Neural cell (in vitro differentiated cells): ENCODE data around the gene METAP1D. TPM values are rescaled to one million over a fixed set of nuclear protein-coding genes. Genes with fewer than 3 reads are reported as not detected.
"Not testable (repeated sequence)": the region's sequence is repeated elsewhere in the genome, so short reads cannot be mapped to it uniquely, and the experiment has no call there.

ENCODE experiments used
- H2AFZ ChIP-seq: fragments of 200-600, 300-800 bp; sonication (generic), shearing (Covaris generic); 2 replicates; pipeline ENCODE4 v1.6.0; 2014; ENCODE audit warnings: low read depth, mild to moderate bottlenecking, antibody characterized with exemption, low read length, moderate library complexity
- H3F3A ChIP-seq: fragments of 200-600 bp; shearing (Covaris generic); 2 replicates; pipeline ENCODE4 v1.6.1; 2016; ENCODE audit warnings: mild to moderate bottlenecking, moderate library complexity, mixed read lengths, antibody characterized with exemption, low read length; ENCODE audit not compliant: insufficient read depth, poor library complexity, severe bottlenecking
- H3K27ac ChIP-seq: fragments of 200-600, 300-800 bp; sonication (generic), shearing (Covaris generic); 2 replicates; pipeline ENCODE4 v1.5.1; 2014; ENCODE audit warnings: mild to moderate bottlenecking, low read length, moderate library complexity
- H3K27me3 ChIP-seq: fragments of 300-800, 200-600 bp; sonication (generic), shearing (Covaris generic); 2 replicates; pipeline ENCODE4 v1.6.0; 2014; ENCODE audit warnings: mild to moderate bottlenecking, low read depth, low read length, moderate library complexity; ENCODE audit not compliant: insufficient read depth
- H3K36me3 ChIP-seq: fragments of 300-800, 200-600 bp; sonication (generic), shearing (Covaris generic); 2 replicates; pipeline ENCODE4 v1.5.1; 2014; ENCODE audit warnings: mild to moderate bottlenecking, antibody characterized with exemption, low read length, moderate library complexity; ENCODE audit not compliant: insufficient read depth
- H3K4me2 ChIP-seq: fragments of 300-800, 200-600 bp; sonication (generic), shearing (Covaris generic); 2 replicates; pipeline ENCODE4 v1.6.0; 2014; ENCODE audit warnings: mild to moderate bottlenecking, low read length
- H3K4me3 ChIP-seq: fragments of 300-800, 200-600 bp; sonication (generic), shearing (Covaris generic); 2 replicates; pipeline ENCODE4 v1.5.1; 2014; ENCODE audit warnings: mild to moderate bottlenecking, low read length, moderate library complexity
- H3K79me2 ChIP-seq: fragments of 200-600 bp; shearing (Covaris generic); replicated peaks from 2 replicates; pipeline ENCODE4 v1.6.0; 2014; ENCODE audit warnings: mild to moderate bottlenecking, low read length, moderate library complexity; ENCODE audit not compliant: insufficient read depth
- H3K9ac ChIP-seq: fragments of 300-800, 200-600 bp; sonication (generic), shearing (Covaris generic); 2 replicates; pipeline ENCODE4 v1.6.1; 2016; ENCODE audit warnings: mild to moderate bottlenecking, low read length, mixed read lengths
- H3K9me2 ChIP-seq: fragments of 200-600 bp; shearing (Covaris generic); 2 replicates; pipeline ENCODE4 v1.6.1; 2016; ENCODE audit warnings: mild to moderate bottlenecking, low read length, mixed read lengths; ENCODE audit not compliant: insufficient read depth
- H3K9me3 ChIP-seq: fragments of 200-600, 300-800 bp; sonication (generic), shearing (Covaris generic); 2 replicates; pipeline ENCODE4 v1.6.1; 2016; ENCODE audit warnings: mild to moderate bottlenecking, mixed run types, low read length, moderate library complexity, mixed read lengths
- H4K20me1 ChIP-seq: fragments of 200-600 bp; shearing (Covaris generic); 2 replicates; pipeline ENCODE4 v1.6.1; 2016; ENCODE audit warnings: mild to moderate bottlenecking, mixed run types; ENCODE audit not compliant: insufficient read depth
- EP300 ChIP-seq: fragments of 450-650 bp; conservative IDR thresholded peaks from 2 replicates; pipeline ENCODE4 v1.6.1; 2014; ENCODE audit warnings: antibody characterized with exemption, mild to moderate bottlenecking, moderate library complexity; ENCODE audit not compliant: poor library complexity, severe bottlenecking
- EZH2 ChIP-seq: fragments of 200-600, 300-800 bp; shearing (Covaris generic), sonication (generic); IDR thresholded peaks from 2 replicates; pipeline ENCODE4 v1.6.1; 2014; ENCODE audit warnings: antibody characterized with exemption, low read length, borderline replicate concordance, mild to moderate bottlenecking; ENCODE audit not compliant: insufficient read depth, poor library complexity, severe bottlenecking
- MXI1 ChIP-seq: fragments of 450-650 bp; conservative IDR thresholded peaks from 2 replicates; pipeline ENCODE4 v1.6.1; 2014; ENCODE audit warnings: antibody characterized with exemption, mild to moderate bottlenecking; ENCODE audit not compliant: poor library complexity, severe bottlenecking
- RAD21 ChIP-seq: fragments of 450-650 bp; conservative IDR thresholded peaks from 2 replicates; pipeline ENCODE4 v1.6.1; 2014; ENCODE audit warnings: antibody characterized with exemption, mild to moderate bottlenecking, moderate library complexity
- SMC3 ChIP-seq: fragments of 450-650 bp; conservative IDR thresholded peaks from 2 replicates; pipeline ENCODE4 v1.6.1; 2014; ENCODE audit warnings: antibody characterized with exemption, mild to moderate bottlenecking, moderate library complexity; ENCODE audit not compliant: poor library complexity
- polyA plus RNA-seq: library from polyadenylated mRNA; depleted of rRNA; stranded (reverse); fragments of >200 nt; gene quantifications from 2 replicates; pipeline ENCODE4 v1.2.3, GENCODE V29; 2014
- TF ChIP-seq, protein P1 (sequence below): IDR thresholded peaks from 2 replicates; pipeline ENCODE4 v1.6.1; 2012; ENCODE audit warnings: borderline replicate concordance
- TF ChIP-seq, protein P2 (sequence below): fragments of 450-650 bp; IDR thresholded peaks from 2 replicates; pipeline ENCODE4 v1.5.1; 2014; ENCODE audit warnings: antibody characterized with exemption, mild to moderate bottlenecking, moderate library complexity; ENCODE audit not compliant: poor library complexity, severe bottlenecking

METAP1D gene
- polyA plus RNA-seq, 1 donor from 2014 or later = 5.4 TPM

DNA sequence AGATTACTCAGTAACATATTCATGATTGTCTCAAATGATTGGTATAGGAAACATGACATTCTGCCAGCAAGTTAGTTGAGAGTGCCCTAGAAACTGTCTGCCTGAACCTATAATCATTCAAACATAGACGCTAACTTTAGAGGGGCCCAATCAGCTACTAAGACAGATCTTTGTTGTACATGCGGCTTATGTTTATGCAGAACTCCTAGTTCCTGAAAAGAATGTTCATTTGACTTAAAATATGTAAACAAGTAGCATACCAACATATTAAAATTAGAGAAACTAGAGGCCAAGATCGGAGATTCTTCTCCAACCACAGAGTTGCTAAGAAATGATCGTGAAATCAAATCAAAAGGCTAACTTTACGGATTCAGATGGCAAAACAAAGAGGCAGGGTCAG is 4.2 kb upstream of the METAP1D start:
- H3K9ac ChIP-seq = no peak overlapping the region
- H3K27ac ChIP-seq = no peak overlapping the region
- no peak overlapping the region for H3K4me2 ChIP-seq

DNA sequence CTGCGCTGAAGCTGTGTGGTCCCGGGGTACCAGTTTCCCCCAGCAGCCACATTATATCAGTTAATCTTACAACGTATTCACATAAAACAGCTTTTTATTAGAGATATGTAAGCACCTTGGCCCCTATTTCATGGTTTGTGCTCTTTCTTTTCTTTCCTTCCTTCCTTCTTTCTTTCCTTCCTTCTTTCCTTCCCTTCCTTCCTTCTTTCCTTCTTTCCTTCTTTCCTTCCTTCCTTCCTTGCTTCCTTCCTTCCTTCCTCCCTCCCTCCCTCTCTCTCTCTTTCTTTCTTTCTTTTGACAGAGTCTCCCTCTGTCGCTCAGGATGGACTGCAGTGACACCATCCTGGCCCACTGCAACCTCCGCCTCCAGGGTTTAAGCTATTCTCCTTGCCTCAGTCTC is 3.7 kb upstream of the METAP1D start:
- Histone ChIP-seq H4K20me1 (no peaks in the 10 kb centered on the region), H3K9ac (no peak overlapping the region), H3K4me3 (no peak overlapping the region), H2AFZ (no peak overlapping the region), H3K36me3 (no peaks in the 10 kb centered on the region), H3K79me2 (no peaks in the 10 kb centered on the region), H3K9me3 (no peaks in the 10 kb centered on the region), H3K4me2 (no peak overlapping the region), H3K9me2 (no peaks in the 10 kb centered on the region), H3K27ac (no peak overlapping the region), H3K27me3 (no peaks in the 10 kb centered on the region), H3F3A (no peaks in the 10 kb centered on the region)
- no peak for TF ChIP-seq EZH2
- TF ChIP-seq RAD21 = no peak
- TF ChIP-seq, protein P1, sequence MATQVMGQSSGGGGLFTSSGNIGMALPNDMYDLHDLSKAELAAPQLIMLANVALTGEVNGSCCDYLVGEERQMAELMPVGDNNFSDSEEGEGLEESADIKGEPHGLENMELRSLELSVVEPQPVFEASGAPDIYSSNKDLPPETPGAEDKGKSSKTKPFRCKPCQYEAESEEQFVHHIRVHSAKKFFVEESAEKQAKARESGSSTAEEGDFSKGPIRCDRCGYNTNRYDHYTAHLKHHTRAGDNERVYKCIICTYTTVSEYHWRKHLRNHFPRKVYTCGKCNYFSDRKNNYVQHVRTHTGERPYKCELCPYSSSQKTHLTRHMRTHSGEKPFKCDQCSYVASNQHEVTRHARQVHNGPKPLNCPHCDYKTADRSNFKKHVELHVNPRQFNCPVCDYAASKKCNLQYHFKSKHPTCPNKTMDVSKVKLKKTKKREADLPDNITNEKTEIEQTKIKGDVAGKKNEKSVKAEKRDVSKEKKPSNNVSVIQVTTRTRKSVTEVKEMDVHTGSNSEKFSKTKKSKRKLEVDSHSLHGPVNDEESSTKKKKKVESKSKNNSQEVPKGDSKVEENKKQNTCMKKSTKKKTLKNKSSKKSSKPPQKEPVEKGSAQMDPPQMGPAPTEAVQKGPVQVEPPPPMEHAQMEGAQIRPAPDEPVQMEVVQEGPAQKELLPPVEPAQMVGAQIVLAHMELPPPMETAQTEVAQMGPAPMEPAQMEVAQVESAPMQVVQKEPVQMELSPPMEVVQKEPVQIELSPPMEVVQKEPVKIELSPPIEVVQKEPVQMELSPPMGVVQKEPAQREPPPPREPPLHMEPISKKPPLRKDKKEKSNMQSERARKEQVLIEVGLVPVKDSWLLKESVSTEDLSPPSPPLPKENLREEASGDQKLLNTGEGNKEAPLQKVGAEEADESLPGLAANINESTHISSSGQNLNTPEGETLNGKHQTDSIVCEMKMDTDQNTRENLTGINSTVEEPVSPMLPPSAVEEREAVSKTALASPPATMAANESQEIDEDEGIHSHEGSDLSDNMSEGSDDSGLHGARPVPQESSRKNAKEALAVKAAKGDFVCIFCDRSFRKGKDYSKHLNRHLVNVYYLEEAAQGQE = no peak
- TF ChIP-seq EP300 = no peak
- no peak for TF ChIP-seq SMC3
- TF ChIP-seq, protein P2, sequence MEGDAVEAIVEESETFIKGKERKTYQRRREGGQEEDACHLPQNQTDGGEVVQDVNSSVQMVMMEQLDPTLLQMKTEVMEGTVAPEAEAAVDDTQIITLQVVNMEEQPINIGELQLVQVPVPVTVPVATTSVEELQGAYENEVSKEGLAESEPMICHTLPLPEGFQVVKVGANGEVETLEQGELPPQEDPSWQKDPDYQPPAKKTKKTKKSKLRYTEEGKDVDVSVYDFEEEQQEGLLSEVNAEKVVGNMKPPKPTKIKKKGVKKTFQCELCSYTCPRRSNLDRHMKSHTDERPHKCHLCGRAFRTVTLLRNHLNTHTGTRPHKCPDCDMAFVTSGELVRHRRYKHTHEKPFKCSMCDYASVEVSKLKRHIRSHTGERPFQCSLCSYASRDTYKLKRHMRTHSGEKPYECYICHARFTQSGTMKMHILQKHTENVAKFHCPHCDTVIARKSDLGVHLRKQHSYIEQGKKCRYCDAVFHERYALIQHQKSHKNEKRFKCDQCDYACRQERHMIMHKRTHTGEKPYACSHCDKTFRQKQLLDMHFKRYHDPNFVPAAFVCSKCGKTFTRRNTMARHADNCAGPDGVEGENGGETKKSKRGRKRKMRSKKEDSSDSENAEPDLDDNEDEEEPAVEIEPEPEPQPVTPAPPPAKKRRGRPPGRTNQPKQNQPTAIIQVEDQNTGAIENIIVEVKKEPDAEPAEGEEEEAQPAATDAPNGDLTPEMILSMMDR = no peak

More for the DNA sequence above, 4.2 kb upstream of the METAP1D start:
- no peaks in the 10 kb centered on the region for H3K27me3 ChIP-seq
- no peaks in the 10 kb centered on the region for H4K20me1 ChIP-seq
- H3K9me2 ChIP-seq = no peaks in the 10 kb centered on the region
- H3K36me3 ChIP-seq = no peaks in the 10 kb centered on the region
- no peaks in the 10 kb centered on the region for H3K79me2 ChIP-seq
- TF ChIP-seq MXI1 = no peak
- no peak for TF ChIP-seq SMC3
- H3F3A ChIP-seq = no peaks in the 10 kb centered on the region
- H3K4me3 ChIP-seq = no peak overlapping the region
- no peaks in the 10 kb centered on the region for H3K9me3 ChIP-seq
- H2AFZ ChIP-seq = no peak overlapping the region

DNA sequence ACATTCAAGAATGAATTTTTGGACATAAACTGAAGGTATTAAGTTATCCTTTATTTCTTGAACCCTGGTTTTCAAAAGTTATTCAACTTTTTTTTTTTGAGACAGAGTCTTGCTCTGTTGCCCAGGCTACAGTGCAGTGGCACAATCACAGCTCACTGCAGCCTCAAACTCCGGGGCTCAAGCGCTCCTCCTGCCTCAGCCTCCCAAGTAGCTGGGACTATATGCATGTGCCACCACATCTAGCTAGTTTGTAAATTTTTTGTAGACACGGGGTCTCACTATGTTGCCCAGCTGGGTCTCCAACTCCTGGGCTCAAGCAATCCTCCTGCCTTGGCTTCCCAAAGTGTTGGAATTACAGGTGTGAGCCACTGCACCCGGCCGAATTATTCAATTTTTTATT is 2.7 kb upstream of the METAP1D start:
- not testable (repeated sequence) for H4K20me1 ChIP-seq, H2AFZ ChIP-seq, H3K9me2 ChIP-seq, H3K27ac ChIP-seq, H3F3A ChIP-seq, H3K9me3 ChIP-seq, H3K79me2 ChIP-seq, H3K4me2 ChIP-seq, H3K36me3 ChIP-seq, H3K9ac ChIP-seq, H3K4me3 ChIP-seq, H3K27me3 ChIP-seq
